ENCODE data around the gene NKD2.

The NKD2 gene

DNA sequence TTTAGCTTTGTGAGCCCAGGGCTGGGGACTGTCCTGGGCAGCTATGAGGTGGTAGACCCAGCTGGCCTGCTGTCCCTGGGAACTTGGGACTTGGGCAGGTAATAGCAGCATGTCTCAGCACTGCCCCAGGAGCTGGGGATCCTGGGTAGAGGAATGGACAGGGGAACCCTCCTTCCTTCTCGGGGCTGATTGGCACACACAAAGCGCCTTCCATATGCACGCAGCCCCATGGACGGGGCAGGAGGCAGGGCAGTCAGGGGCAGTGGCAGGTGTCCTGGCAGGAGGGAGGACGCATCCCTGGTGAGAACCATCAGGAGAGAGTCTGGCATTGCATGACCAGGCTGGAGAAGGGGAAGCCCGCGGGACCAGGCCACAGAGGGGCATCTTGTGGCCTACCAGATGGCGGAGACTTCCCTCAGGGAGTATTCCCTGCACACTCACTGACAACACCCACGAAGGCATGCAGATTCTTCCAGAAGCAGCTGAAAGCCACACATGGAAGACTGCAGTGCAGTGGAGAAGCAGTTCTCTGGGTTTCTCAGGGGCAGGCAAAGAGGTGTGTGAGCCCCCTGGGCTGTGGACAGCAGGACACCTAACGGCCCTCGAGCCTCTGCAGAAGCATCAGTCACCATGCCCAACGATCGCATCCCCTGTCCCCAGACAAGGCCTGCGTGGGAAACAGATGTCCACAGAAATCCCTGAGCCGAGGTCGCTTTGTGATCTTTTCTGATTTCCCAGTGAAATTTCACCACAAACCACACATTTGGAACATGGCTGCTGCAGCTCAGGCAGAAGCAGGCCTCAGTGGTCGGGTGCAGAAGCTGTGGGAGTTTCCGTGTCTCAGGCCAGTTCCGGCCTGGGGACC lies 7.0 kb upstream of the NKD2 start:
- no peak for DNase-seq

DNA sequence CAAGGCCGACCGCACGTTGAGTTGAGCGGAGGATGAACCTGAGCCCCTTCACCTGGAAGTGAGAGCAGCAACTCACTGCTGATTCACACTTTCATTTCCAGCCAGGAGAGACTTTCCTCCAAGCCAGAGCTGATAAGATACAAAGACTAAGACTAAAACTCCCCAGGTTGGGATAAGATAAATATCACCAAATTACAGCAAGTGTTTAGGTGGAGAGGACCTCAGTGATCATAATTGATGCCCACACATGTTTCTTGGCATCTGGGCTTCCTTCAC lies 6.4 kb upstream of the NKD2 start:
- DNase-seq, result no peak

DNA sequence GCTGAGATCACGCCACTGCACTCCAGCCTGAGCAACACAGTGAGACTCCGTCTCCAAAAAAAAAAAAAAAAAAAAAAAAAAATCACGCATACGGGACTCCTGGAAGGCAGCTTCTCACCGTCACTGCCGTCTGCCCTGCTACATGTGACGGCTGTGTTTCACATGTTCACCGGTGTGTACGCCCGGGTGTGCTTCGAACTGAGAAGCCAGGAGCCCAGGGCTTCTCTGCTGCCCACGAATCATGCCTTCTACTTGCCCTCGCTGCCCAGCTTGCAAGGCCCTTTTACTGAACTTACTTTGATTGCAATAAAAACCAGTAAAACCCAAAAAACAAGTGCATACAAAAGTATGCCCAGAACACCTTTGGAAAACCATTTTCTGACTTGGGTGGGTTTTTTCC lies 5.8 kb upstream of the NKD2 start:
- DNase-seq, result no peak

DNA sequence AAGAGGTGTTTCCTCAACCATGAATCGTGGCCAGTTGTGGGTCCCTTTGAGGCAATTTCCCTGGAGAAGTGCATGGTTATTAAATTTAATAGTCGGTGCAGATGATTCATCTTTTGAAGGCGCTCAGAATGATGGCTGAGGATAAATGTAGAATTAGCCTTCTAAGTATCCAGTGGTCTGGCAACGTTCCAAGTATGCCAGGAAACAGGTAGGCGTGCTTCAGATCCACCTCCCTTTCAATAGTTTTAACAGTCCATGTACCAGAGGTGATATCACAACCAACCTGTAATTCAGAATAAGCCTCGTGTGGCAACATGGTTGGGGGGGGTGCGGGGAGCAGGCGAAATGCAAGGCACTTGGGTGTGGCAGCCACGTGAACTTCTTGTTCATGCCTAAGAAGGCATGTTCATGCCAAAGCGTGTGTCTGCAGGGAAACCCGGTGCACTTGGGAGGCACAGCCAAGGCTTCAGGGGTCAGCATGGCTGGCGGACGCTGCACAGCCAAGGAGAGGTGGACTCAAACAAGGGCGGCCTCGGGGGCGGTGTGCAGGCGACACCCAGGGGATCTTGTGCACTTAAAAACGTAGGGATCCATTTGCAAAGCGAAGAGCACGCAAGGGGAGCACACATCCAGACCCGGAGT lies 5.2 kb upstream of the NKD2 start:
- DNase-seq, result peak; percentile 80

DNA sequence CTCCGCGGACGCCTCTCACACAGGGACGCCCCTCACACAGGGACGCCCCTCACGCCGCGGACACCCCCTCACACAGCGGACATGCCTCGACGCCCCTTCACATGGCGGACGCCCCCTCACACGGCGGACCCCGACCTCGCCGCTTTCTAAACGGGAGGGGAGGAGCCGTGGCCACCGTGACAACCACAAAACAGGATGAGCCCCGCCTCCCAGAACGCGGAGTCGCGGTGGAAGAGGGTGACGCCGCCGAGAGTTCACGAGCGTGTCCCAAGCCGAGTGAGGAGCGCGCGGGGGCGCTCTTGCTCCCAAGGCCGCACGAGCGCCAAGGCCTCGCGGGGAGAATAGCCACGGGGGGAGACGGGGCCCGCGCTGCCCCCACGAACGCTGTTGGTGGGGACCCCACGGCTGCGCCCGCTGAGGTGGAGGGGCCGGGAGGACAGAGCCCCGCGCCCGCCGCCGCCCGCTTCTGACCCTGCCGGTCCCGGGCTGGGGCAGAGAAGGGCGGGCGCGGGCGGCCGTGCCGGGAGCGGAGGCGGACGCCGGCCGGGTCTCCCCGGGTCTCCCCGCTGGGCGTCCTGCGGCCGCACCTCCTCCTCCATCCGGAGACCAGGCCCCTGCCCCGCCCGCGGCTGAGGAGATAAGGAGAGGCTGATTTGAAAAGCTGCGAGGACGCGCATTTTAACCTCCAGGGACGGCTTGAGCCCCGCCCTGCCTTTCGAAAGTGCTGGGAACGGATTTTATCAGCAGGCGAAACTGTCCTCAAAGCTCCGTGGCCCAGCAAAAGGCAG lies 3.9 kb upstream of the NKD2 start:
- no peak for DNase-seq

DNA sequence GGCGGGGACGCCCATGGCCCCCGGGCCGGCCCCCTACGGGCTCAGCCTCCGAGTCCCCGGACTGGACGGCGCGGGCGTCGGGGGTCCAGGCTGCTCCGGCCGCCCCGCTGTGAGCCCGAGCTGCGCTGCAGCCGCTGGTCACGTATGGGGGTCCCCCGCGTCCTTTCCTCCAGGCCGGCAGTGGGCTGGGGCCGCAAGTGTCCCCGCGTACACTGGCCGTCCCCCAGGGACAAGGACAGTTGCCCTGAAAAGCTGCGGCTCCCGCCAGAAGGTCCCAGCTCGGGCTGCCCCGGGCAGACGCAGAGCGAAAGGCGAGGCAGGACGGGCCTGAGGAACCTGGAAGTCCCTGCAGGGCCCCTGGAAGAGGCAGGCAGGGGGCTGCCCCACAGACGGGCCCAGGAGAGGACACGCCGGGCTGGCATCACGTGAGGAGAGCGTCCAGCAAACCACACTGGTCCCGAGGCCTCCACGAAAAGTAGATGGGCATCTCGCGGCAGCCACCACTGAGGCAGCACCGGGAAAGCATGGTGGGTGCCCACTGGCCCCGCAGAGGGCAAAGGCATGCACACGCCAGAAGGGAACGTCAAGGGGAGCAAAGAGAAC lies 3.3 kb upstream of the NKD2 start:
- DNase-seq, result no peak

DNA sequence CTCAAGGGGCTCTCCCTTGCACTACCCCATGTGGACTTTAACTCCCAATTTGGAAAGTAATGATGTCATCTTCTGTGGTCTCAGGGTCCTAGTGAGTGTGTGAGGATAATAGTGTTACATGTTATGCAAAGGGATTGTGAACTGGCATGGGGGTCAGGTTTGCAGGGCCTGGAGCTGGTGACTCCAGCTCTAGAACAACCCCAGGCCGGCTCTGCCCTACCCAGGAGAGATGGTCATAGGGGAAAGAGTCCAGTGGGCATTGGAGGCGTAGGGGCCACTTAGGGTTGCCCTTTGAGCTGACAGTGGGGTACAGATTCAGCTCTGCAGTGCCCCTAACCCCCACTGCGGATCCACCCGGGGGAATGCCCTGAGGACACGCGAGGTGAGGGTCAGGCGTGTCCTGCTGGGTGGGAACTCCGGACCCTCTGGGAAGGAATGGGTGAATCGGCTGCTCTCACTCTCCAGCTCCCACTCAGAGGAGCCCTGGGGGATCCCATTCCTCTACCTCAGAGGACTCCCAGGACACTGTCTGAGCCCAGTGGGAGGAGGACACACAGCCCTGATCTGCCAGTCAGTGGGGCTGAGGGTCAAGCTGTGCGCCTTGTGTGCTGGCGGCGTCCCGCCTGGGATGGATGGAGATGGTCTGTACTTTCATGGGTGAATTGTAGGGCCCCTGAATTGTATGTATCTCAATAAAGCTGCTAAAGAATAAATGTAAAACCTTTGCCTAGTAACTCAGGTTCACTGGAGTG lies 2.5 kb upstream of the NKD2 start:
- DNase-seq, result no peak

DNA sequence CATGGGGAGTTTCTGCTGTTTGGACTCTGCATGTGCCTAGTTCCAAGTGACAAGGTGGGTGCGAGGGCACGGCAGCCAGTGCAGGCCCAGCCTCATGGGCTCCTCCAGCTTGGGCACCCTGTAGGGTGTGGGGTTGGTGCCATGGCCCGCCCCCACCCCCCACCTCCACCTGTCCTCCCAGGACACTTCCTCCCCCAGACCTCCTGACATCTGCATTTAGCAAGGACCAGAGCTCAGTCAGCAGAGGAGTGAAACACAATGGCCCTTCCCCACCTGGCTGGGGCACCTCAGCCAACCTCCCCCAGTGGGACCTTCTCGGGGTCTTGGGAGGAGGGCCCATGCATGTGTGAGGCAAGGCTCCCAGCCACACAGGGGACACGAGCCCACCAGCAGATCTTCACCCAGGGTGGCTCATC lies 1.9 kb upstream of the NKD2 start:
- no peak for DNase-seq

DNA sequence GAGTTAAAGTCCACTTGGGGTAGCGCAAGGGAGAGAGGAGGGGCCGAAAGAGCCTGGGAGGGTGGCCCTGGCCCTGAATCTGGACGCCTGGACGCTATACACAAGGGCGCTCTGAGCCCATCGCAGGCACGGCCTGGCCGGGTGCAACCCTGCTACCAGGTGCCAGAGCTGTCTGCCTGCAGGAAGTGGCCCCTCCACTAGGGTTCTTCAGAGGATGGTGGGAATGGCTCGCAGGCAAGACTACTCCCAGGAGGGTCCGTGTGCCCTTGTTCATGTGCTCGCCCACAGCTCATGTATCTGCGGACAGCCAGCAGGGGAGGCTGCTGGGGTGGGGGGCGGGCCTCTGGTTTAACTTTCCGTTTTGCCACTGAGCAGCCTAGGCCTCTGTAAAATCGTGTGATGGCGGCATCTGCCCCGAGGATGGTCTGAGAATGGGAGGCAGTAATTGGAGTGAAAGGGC lies 1.4 kb upstream of the NKD2 start:
- no peak for DNase-seq

DNA sequence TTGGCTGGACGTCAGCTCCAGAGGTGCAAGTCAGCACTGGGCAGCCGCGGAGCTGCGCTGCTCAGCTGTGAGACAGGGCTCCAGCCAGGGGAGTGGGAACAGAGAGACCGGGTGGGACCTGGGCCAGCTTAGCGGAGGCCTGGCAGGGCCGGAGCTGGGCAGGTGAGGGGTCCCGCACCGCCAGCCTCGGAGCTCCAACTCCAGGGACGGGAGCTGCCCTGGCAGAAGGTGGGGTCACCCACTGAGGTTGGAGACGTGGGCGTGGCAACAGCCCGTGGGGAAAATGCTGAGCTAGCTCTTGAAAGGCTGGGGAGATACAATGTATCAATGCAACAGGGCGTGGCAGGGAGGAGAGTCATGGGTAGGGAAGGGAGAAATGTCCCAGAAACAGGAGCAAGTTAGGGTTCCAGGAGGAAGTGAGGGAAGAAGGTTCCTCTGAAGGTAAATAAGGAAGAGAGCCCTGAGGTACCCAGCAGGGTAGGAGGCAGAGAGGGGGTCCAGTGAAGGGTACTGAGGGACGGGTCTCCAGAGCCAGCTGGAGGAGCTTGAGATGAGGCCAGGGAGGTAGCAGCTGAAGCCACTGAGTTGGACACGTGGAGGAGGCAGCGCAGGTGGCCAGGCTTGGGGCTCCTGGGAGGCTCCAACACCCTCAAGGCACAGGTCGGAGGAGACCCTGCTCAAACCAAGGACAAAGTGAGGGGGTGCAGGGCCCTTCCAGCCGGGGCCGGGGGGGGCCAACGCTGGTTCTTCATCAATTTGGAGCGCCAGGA lies 736 bp upstream of the NKD2 start:
- no peak for DNase-seq

DNA sequence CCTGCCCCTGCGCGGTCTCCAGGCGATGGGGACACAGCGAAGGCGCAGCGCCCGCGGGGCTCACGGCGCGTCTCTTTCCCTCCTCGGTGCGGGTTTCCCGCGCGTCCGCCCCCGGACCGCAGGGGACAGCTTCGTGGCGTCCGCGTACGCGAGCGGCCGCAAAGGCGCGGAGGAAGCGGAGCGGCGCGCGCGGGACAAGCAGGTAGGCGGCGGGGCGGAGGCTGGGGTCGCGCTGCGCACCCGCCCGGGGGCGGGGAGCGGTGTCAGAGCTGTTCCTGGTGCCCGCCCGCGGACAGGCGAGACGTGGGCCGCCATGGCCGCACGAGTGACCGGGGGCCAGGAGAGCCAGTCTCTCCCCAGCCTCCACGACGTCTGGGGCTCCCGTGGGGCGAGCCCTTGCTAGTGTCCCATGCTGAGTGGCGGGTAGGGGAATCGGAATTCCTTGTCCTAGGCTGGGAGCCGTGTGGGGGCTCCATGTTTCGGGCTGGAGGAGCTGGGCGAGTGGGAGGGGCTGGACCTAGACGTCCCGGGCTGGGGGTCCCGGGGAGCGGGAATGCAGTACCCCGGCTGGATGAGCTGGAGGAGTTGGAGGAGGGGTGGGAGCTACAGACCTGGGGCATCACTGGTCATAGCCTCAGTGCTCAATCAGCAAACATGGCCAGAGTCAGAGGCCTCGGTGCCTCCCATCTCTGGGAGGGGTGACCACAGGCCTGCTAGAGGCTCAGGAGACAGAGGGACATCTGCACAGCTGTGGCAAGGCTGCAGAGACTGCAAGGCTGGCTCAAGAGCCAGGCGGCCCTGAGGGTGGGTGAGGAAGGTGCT lies 968 bp downstream of the NKD2 start:
- no peak for DNase-seq

DNA sequence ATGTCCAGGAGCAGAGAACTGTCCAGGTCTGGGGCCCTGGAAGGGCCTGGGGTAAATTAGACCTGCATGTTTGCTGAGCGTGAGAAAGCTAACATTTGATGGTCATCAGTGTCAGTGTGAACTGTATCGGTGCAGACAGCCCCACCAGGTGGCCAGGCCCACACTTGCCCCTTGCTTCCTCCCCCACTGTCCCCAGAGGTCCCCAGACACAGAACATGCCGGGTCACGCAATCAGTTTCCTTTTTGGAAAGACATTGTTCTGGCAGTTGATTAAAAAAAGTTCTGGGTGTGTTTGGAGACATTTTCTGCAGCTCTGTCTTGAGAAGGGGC lies 1.5 kb downstream of the NKD2 start:
- no peak for DNase-seq

DNA sequence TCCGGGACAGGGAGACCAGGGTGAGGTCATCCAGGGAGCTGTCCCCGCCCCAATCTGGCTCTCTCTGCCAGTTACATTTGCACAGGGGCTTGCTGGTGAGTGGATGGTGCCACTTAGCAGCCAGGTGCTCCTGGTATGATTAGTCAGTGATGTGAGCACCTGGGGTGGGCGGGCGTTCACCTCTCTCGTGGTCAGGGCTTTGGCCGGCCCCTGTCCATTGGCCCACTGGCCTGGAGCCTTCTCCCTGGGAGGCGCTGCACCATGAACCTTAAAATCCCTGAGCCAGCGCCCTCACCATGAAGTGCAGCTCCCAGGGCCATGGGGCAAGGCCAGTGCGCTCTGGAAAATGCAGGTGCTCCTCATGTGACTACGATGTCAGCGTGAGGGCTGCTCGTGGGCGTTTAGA lies 2.0 kb downstream of the NKD2 start:
- DNase-seq, result no peak

DNA sequence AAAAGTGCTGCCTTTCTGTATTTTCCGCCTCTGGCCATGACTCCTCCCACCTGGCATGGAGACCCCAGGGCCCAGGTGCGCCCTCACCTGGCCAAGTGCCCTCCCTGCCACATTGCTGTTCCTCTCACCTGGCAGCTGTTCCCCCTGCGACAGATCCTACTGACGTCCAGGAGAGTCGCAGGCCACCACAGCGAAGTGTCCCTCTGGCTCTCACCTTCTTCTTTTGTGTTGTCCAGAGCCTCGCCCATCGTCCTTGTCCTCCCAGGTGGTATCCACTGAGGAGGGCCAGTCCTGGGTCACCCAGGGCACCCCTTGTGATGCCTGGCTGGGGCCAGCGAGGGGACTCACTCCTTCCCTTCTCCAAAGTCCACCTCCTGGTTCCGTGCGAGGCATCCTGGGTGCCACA lies 2.6 kb downstream of the NKD2 start:
- peak; percentile 1 for DNase-seq

DNA sequence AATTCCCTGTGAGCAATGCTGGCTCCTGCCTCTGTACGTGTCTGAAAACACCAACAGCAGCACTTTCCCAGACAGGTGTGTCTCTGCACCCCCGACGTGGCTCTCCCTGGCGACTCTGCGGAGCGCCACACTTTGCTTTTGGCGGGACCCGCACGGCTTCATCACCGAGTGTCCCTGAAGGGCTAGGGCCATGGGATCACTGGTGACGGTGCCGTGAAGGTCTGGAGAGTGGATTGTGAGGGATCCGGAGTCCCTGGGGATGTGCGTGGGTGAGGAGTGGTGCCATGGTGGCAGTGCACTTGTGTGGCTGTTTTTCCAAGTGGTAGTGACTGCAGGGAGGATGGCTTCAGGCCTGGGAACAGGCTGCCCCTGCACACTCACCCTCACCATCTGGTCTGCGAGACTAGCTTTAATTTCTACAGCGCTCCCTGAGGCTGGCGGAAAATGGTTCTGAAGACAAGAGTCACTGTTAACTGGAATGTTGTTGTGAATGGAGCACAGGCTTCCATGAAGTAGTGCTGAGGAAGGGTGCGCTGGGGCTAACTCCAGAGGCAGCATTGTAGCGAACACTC lies 3.2 kb downstream of the NKD2 start:
- DNase-seq, result no peak

DNA sequence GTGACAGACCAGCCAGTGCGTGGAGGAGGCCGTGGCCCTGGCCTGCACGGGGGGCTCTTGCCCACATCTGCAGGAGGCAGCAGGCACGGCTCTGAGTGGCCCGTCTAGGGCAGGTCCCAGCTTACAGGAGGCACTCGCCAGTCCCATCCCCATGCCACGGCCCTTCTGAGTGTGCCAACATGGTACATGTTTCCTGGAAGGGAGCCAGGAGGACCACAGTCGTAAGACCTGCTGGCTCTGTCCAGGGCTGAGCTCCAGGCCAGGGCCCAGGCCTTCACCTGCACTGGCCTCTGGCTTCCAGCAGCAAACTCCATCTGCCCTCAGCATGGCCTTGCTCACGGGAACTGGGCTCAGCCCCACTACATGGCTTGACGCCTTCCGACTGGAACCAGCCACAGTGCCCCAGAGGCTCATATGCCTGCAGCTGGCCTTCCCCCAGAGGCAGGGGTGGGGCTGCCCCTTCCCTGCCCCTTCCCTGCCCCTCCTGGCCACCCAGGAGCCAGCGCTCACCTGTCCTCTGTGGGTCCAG lies 3.8 kb downstream of the NKD2 start:
- no peak for DNase-seq

DNA sequence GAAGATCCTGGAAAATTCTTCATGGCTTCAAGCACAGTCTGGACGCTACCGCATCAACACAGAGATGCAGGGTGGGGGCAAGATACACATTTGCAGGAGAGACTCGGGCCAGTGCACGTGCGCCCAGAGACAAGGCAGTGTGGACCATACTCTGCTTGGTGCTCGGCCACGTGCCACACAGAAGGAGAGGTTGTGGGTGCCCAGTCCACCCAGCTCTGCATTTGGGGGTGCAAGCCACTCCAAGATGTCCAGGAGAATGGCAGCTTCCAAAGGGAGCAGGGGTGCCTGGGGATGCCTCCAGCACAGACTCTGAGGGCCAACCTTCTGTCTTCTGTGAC lies 4.3 kb downstream of the NKD2 start:
- DNase-seq, result no peak

DNA sequence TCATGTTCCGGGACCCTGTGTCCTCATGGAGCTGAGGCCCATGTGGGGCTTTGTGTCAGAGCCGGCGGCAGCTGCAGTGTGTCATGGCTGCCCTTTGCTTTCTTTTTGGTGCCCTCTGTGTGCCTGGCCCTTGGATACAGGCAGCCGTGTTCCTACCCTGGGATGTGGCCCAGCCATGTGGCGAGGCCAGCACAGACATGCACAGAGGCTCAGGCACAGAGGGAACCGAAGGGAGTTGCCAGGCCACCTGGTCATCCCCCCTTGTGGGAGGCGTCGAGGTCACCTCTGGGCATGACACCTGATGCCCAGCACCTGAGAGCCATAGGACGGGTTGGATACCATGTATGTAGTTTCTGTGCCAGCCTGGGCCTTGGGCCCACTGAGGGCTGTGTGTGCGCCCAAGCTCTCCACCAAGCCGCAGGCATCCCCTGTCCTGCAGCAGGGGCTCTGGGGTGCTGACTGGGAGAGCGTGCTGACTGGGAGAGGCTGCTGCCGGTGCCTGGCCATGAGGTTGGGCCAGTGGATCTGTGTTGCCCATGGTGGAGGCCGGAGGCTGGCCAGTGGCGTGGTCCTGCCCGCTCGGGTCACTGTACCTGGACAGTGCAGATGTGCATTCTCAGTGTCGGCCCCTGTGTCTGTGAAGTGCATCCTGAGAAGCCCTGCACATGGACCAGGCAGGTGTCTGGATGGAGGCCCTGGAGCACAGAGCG lies 4.8 kb downstream of the NKD2 start:
- DNase-seq, result no peak

DNA sequence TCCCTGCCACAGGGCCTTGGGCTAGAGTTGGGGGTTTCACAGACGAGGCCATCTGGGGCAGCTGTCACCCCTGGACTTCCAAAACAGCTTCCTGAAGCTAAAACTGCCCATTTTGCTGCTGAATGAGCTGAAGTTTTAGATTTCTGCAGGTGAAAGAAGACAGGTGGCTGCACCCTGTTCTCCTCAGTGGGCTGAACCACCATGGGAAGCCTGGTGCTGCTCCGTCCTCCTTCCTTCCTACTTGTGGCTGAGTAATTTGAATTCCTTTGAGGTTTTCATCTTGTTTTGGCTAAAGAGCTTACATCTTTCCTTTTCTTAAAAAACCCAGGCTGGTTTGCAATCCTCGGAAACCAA lies 5.3 kb downstream of the NKD2 start:
- no peak for DNase-seq

DNA sequence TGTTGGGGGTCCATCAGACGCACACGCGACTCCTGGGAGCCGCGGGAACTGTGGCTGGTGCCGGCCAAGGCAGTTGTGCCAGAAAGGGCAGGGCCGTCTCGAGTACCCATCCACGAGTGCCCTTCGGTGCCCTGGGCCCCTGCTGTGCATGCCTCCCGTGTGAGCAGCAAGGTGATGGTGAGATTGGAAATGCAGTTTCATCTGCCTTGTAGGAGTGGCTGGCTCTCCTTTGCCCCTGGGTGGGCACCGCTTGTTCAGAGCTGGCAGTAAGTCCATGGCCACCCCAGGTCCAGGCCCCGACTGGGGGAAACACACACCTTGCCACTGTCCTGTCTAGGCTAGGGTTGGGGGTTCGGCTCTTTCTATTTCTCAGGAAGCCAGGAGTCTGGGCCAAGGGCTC lies 5.7 kb downstream of the NKD2 start:
- DNase-seq, result no peak

Data from kidney glomerular epithelial cell (primary cell).